ENCODE measurements around the gene CELF2. TPM values are rescaled to one million over a fixed set of nuclear protein-coding genes. Genes with fewer than 3 reads are reported as not detected.
A peak's percentile ranks its signal among the peaks of the same experiment; 100 is the strongest.

The CELF2 gene
- total and polyA plus RNA-seq, 9 of the 15 experiments (the other 6 are each of a cell fraction or from before 2014, with no cell fraction given): 4.0 to 20.3 (median 11.1) TPM

DNA sequence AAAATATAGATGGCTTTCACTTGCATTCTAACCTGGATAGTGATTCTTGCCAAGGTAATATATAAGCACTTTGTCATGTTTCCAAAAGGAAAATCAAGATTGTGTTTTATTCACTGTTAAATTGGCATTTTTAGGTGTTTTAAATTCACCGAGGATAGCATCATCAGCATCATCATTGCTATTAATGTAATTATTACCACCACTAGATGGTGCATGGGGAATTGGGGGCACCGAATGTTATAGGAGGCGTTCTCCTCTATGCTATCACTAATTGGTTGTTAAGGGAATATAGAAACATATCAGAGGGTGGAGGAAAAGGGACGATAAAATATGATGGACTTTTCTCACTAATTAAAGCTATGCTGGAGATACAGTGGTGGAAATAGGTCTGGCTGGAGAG lies 95.5 kb downstream of the CELF2 start:
- intact Hi-C loops (cut with micrococcal nuclease): loop anchor here (2.0 kb wide), 1 partner anchor 158 kb away; no protein-coding TSS in a partner anchor

More for the DNA sequence above, 95.5 kb downstream of the CELF2 start:
- 20% methylated on average over 4 of the region's 4 CpGs for WGBS (ENCODE audit: insufficient coverage, low coverage, missing lambda C conversion rate)
- BruUV-seq (replicated peaks): no TSS peak
- DNase-seq (ENCODE audit: extremely low read depth in 1 of 4, low spot score in 3 of 4) (peak in 3 of 4 experiments; percentile 10 to 19 (median 13)), ATAC-seq (no peak), FAIRE-seq (no peak)
- POLR2A ChIA-PET: interaction anchor here (1.1 kb wide), 1 partner anchor 9 kb away, joined by 3 read pairs; no protein-coding TSS in a partner anchor
- Histone ChIP-seq H3K79me2 (ENCODE audit: control insufficient read depth, insufficient read depth, low read length) (no peaks in the 10 kb centered on the region), H3K27me3 (ENCODE audit: control insufficient read depth in 2 of 2, insufficient read depth in 2 of 2, low read length in 2 of 2) (no peaks in the 10 kb centered on the region; a peak in 1 of 5 replicates), H3K36me3 (ENCODE audit: control insufficient read depth, insufficient read depth, low read length) (no peaks in the 10 kb centered on the region), H3K4me3 (no peak overlapping the region), H3K9me3 (replicated peaks; ENCODE audit: control insufficient read depth, insufficient read depth, low read depth, low read length) (no peaks in the 10 kb centered on the region), H3K27ac (ENCODE audit: extremely low read depth, low read depth, low read length) (no peak overlapping the region), H3K9ac (ENCODE audit: insufficient read depth in 1 of 2, low read depth in 2 of 2, low read length in 2 of 2) (no peak overlapping the region), H3K4me1 (replicated peaks in 1 of 2; ENCODE audit: control insufficient read depth in 2 of 2, insufficient read depth in 2 of 2, low read length in 2 of 2) (no peaks in the 10 kb centered on the region; a peak in 1 of 5 replicates), H3K9me1 (ENCODE audit: control insufficient read depth, insufficient read depth, low read length) (no peaks in the 10 kb centered on the region), H2AFZ (ENCODE audit: low read depth, low read length) (no peak overlapping the region), H3K4me2 (ENCODE audit: insufficient read depth, low read length) (no peak overlapping the region), H4K20me1 (replicated peaks; ENCODE audit: control insufficient read depth, insufficient read depth, low read length) (no peaks in the 10 kb centered on the region)
- TF ChIP-seq, protein P1, sequence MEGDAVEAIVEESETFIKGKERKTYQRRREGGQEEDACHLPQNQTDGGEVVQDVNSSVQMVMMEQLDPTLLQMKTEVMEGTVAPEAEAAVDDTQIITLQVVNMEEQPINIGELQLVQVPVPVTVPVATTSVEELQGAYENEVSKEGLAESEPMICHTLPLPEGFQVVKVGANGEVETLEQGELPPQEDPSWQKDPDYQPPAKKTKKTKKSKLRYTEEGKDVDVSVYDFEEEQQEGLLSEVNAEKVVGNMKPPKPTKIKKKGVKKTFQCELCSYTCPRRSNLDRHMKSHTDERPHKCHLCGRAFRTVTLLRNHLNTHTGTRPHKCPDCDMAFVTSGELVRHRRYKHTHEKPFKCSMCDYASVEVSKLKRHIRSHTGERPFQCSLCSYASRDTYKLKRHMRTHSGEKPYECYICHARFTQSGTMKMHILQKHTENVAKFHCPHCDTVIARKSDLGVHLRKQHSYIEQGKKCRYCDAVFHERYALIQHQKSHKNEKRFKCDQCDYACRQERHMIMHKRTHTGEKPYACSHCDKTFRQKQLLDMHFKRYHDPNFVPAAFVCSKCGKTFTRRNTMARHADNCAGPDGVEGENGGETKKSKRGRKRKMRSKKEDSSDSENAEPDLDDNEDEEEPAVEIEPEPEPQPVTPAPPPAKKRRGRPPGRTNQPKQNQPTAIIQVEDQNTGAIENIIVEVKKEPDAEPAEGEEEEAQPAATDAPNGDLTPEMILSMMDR (IDR thresholded peaks at IDR 0.05 in 2 of 3, conservative IDR thresholded peaks at IDR 0.05 in 1 of 3; ENCODE audit: insufficient read depth in 2 of 3, low read depth in 1 of 3, low read length in 3 of 3): peak; percentile 13 to 41 (median 30); a peak in 3 of 6 replicates
- TF ChIP-seq RAD21 (CRISPR knock-in tag; conservative IDR thresholded peaks at IDR 0.05 in 1 of 2, IDR thresholded peaks at IDR 0.05 in 1 of 2) (peak in 1 of 2 experiments; percentile 48; a peak in 2 of 4 replicates), TEAD1 (CRISPR knock-in tag; IDR thresholded peaks at IDR 0.05) (no peak), ZNF79 (CRISPR knock-in tag; IDR thresholded peaks at IDR 0.05; ENCODE audit: low read depth) (no peak)
- TF ChIP-seq, protein P2, sequence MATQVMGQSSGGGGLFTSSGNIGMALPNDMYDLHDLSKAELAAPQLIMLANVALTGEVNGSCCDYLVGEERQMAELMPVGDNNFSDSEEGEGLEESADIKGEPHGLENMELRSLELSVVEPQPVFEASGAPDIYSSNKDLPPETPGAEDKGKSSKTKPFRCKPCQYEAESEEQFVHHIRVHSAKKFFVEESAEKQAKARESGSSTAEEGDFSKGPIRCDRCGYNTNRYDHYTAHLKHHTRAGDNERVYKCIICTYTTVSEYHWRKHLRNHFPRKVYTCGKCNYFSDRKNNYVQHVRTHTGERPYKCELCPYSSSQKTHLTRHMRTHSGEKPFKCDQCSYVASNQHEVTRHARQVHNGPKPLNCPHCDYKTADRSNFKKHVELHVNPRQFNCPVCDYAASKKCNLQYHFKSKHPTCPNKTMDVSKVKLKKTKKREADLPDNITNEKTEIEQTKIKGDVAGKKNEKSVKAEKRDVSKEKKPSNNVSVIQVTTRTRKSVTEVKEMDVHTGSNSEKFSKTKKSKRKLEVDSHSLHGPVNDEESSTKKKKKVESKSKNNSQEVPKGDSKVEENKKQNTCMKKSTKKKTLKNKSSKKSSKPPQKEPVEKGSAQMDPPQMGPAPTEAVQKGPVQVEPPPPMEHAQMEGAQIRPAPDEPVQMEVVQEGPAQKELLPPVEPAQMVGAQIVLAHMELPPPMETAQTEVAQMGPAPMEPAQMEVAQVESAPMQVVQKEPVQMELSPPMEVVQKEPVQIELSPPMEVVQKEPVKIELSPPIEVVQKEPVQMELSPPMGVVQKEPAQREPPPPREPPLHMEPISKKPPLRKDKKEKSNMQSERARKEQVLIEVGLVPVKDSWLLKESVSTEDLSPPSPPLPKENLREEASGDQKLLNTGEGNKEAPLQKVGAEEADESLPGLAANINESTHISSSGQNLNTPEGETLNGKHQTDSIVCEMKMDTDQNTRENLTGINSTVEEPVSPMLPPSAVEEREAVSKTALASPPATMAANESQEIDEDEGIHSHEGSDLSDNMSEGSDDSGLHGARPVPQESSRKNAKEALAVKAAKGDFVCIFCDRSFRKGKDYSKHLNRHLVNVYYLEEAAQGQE (IDR thresholded peaks at IDR 0.05; ENCODE audit: borderline replicate concordance): peak; percentile 54; the same call in 1 of the 2 replicates
- TF ChIP-seq, protein P2 (CRISPR knock-in tag; IDR thresholded peaks at IDR 0.05; ENCODE audit: low read depth): no peak
- CTCF ChIA-PET (ENCODE audit: low intra/inter-chr PET ratio): no interaction called here
- in situ Hi-C loops (cut with MboI): no loop called here

Measured in K562 (cell line).